GM12801 (cell line): Measurements from ENCODE around the gene CTNNA2.

Source experiments
- TF ChIP-seq, protein P1 (sequence below): IDR thresholded peaks from one replicate; pipeline ENCODE4 v1.5.1; 2011; ENCODE audit warnings: control low read depth; ENCODE audit not compliant: insufficient read length; ENCODE audit errors: extremely low read depth

The CTNNA2 gene

GRCh38 chr2:79630060-79630459, 117.2 kb downstream of the CTNNA2 start:
- TF ChIP-seq, protein P1, sequence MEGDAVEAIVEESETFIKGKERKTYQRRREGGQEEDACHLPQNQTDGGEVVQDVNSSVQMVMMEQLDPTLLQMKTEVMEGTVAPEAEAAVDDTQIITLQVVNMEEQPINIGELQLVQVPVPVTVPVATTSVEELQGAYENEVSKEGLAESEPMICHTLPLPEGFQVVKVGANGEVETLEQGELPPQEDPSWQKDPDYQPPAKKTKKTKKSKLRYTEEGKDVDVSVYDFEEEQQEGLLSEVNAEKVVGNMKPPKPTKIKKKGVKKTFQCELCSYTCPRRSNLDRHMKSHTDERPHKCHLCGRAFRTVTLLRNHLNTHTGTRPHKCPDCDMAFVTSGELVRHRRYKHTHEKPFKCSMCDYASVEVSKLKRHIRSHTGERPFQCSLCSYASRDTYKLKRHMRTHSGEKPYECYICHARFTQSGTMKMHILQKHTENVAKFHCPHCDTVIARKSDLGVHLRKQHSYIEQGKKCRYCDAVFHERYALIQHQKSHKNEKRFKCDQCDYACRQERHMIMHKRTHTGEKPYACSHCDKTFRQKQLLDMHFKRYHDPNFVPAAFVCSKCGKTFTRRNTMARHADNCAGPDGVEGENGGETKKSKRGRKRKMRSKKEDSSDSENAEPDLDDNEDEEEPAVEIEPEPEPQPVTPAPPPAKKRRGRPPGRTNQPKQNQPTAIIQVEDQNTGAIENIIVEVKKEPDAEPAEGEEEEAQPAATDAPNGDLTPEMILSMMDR, result no peak

DNA sequence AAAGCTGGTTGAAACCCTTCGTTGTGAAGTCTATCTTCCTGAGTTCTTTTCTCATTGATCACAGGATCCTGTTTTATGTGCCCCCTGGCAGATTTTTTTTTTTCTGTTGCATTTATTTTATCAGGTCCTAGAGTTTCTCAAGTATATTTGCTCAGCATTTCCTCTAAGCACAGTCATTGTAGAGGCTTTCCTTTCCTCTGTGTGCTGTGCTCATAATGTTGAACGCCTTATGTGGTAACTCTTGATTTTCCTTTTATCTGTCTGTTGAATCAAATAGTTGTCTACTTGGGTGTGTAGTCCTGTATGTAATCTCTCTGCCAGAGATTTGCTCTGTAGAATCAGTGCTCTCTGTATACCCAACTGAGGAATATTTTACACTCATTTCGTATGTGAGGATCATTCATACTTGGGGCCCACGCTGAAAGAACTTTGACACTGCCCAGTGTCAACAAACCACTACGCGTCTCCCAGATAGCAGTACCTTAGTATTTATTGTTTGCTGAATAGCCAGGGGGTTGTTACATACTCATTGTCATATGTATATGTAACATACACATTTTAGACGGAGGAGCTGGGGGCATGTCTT, 118.2 kb downstream of the CTNNA2 start:
- TF ChIP-seq, protein P1, result no peak

GRCh38 chr2:79638410-79638809, 125.6 kb downstream of the CTNNA2 start:
- TF ChIP-seq, protein P1, result no peak

DNA sequence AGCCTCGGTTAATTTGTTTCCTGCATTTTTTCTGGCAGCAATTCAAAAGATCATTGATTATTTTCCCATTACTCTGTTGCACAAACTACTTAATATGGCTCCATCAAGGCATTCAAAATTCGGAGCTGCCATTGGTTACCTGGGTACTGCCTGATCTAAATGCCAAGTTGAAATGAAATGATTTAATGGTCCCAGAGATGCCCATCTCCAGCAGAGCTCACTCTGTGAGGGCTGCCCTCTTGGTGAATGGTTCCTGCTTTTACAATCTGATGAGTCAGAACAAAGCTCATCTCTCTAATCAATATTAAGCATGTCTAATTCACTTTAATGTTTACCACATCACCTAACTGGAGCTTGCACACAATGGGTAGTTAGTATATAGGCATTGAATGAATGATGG, 126.1 kb downstream of the CTNNA2 start:
- TF ChIP-seq, protein P1, result no peak

- TF ChIP-seq, protein P1, result no peak
Observed at GRCh38 chr2:79640001-79640400, 127.2 kb downstream of the CTNNA2 start.

DNA sequence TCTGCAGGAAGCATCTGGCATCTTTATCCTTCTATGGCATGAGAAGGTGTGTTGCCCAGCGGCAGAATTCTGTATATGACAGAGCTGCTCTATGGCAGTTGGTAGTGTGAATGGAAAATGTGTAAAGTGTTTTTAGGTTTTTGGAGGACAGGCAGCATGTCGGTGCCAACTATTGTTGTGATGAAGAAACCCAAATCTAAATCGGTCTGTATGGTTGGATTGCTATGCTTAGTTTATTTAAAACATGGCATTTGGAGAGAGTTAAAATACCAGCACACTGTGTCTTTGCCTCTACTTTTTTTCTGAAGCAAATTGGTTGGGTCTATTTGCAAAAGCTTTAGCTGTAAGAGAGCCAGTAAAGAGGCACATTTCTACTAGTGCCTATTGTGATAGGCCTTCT, 136.7 kb downstream of the CTNNA2 start:
- TF ChIP-seq, protein P1, result no peak

DNA sequence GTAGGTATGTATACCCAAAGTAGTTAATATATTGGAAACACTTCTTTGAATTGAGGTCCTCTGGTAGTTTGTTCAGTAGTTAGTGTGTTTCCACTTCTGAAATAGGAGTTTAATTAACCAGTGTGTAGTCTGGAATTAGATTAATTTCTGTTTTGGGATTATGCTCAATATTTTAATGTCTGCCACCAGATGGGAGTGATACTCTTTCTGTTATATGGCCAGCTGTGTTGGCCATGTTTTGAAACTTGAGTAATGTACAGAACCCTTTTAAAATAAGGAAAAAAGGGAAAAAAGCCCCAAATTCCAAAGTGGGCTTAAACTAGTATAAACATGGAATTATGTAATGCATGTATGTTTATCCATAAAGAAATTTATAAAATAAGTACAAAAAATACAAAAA, 147.7 kb downstream of the CTNNA2 start:
- TF ChIP-seq, protein P1, result no peak
